Measurements from ENCODE around the gene ATP6V1F.

The ATP6V1F gene

GRCh38 chr7:128835790-128836641 is 26.6 kb upstream of the ATP6V1F start:
- no peak for DNase-seq (ENCODE audit: low read depth, low spot score)
- H3K4me3 ChIP-seq (ENCODE audit: low read length) = no peak overlapping the region
- H3K27me3 ChIP-seq (ENCODE audit: control insufficient read depth, insufficient read depth, low read length) = no peaks in the 10 kb centered on the region
- WGBS (ENCODE audit: insufficient coverage, insufficient read length) = no CpG with 5 or more reads among the region's 14 CpGs
- no peak overlapping the region for H3K27ac ChIP-seq (ENCODE audit: low read length)
- H3K36me3 ChIP-seq (ENCODE audit: control insufficient read depth, insufficient read depth, low read length) = no peaks in the 10 kb centered on the region
- H3K4me1 ChIP-seq (ENCODE audit: control insufficient read depth, insufficient read depth, low read length) = peaks cover 8% of the 10 kb centered on the region
- H3K9me3 ChIP-seq (ENCODE audit: control insufficient read depth, insufficient read depth, low read length) = no peaks in the 10 kb centered on the region

- no peaks in the 10 kb centered on the region for H3K9me3 ChIP-seq (ENCODE audit: control insufficient read depth, insufficient read depth, low read length)
- WGBS (ENCODE audit: insufficient coverage, insufficient read length) = no CpG with 5 or more reads among the region's 14 CpGs
- no peak for DNase-seq (ENCODE audit: low read depth, low spot score)
- H3K4me3 ChIP-seq (ENCODE audit: low read length) = no peak overlapping the region
- H3K36me3 ChIP-seq (ENCODE audit: control insufficient read depth, insufficient read depth, low read length) = no peaks in the 10 kb centered on the region
- peaks cover 8% of the 10 kb centered on the region for H3K4me1 ChIP-seq (ENCODE audit: control insufficient read depth, insufficient read depth, low read length)
- H3K27me3 ChIP-seq (ENCODE audit: control insufficient read depth, insufficient read depth, low read length) = no peaks in the 10 kb centered on the region
- no peak overlapping the region for H3K27ac ChIP-seq (ENCODE audit: low read length)
Measured at GRCh38 chr7:128836729-128837348, 25.8 kb upstream of the ATP6V1F start.

GRCh38 chr7:128837521-128837921 is 25.1 kb upstream of the ATP6V1F start:
- no peaks in the 10 kb centered on the region for H3K36me3 ChIP-seq (ENCODE audit: control insufficient read depth, insufficient read depth, low read length)
- no peak overlapping the region for H3K4me3 ChIP-seq (ENCODE audit: low read length)
- no CpG with 5 or more reads among the region's 16 CpGs for WGBS (ENCODE audit: insufficient coverage, insufficient read length)
- DNase-seq (ENCODE audit: low read depth, low spot score) = no peak
- no peak overlapping the region for H3K27ac ChIP-seq (ENCODE audit: low read length)
- H3K9me3 ChIP-seq (ENCODE audit: control insufficient read depth, insufficient read depth, low read length) = no peaks in the 10 kb centered on the region
- peaks cover 8% of the 10 kb centered on the region for H3K4me1 ChIP-seq (ENCODE audit: control insufficient read depth, insufficient read depth, low read length)
- no peaks in the 10 kb centered on the region for H3K27me3 ChIP-seq (ENCODE audit: control insufficient read depth, insufficient read depth, low read length)

GRCh38 chr7:128838109-128838779 is 24.4 kb upstream of the ATP6V1F start:
- Histone ChIP-seq H3K27me3 (ENCODE audit: control insufficient read depth, insufficient read depth, low read length) (no peaks in the 10 kb centered on the region), H3K4me1 (ENCODE audit: control insufficient read depth, insufficient read depth, low read length) (peaks cover 5% of the 10 kb centered on the region), H3K36me3 (ENCODE audit: control insufficient read depth, insufficient read depth, low read length) (no peaks in the 10 kb centered on the region), H3K27ac (ENCODE audit: low read length) (no peak overlapping the region), H3K4me3 (ENCODE audit: low read length) (no peak overlapping the region), H3K9me3 (ENCODE audit: control insufficient read depth, insufficient read depth, low read length) (no peaks in the 10 kb centered on the region)
- no peak for DNase-seq (ENCODE audit: low read depth, low spot score)
- no CpG with 5 or more reads among the region's 22 CpGs for WGBS (ENCODE audit: insufficient coverage, insufficient read length)

GRCh38 chr7:128838981-128839731 is 23.5 kb upstream of the ATP6V1F start:
- H3K4me3 ChIP-seq (ENCODE audit: low read length) = no peak overlapping the region
- H3K4me1 ChIP-seq (ENCODE audit: control insufficient read depth, insufficient read depth, low read length) = no peaks in the 10 kb centered on the region; the same call in 1 of the 2 replicates
- no peaks in the 10 kb centered on the region for H3K36me3 ChIP-seq (ENCODE audit: control insufficient read depth, insufficient read depth, low read length)
- DNase-seq (ENCODE audit: low read depth, low spot score) = no peak
- WGBS (ENCODE audit: insufficient coverage, insufficient read length) = no CpG with 5 or more reads among the region's 17 CpGs
- H3K9me3 ChIP-seq (ENCODE audit: control insufficient read depth, insufficient read depth, low read length) = no peaks in the 10 kb centered on the region
- H3K27me3 ChIP-seq (ENCODE audit: control insufficient read depth, insufficient read depth, low read length) = no peaks in the 10 kb centered on the region
- H3K27ac ChIP-seq (ENCODE audit: low read length) = no peak overlapping the region

DNA sequence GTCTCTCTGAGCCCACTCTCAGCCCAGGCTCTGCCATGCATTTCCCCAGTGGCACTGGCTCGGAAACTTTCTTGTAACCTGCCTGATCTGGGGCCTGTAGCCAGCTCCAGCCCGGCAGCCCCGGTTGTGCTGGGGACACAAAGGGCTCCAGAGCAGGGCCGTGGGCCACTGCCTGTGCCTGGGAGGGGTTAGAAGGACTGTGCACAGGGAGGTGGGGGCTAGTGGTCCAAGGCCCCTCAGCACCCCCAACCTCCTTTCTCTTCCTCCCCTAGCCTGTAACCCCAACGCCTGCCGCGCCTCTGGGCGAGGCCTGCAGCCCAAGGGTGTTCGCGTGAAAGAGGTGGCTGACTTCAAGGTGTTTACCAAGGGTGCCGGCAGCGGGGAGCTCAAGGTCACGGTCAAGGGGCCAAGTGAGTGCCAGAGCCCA is 22.9 kb upstream of the ATP6V1F start:
- DNase-seq (ENCODE audit: low read depth, low spot score) = no peak
- H3K9me3 ChIP-seq (ENCODE audit: control insufficient read depth, insufficient read depth, low read length) = no peaks in the 10 kb centered on the region
- no peak overlapping the region for H3K4me3 ChIP-seq (ENCODE audit: low read length)
- WGBS (ENCODE audit: insufficient coverage, insufficient read length) = no CpG with 5 or more reads among the region's 13 CpGs
- no peaks in the 10 kb centered on the region; the same call in 1 of the 2 replicates for H3K4me1 ChIP-seq (ENCODE audit: control insufficient read depth, insufficient read depth, low read length)
- H3K27ac ChIP-seq (ENCODE audit: low read length) = no peak overlapping the region
- H3K27me3 ChIP-seq (ENCODE audit: control insufficient read depth, insufficient read depth, low read length) = no peaks in the 10 kb centered on the region
- no peaks in the 10 kb centered on the region for H3K36me3 ChIP-seq (ENCODE audit: control insufficient read depth, insufficient read depth, low read length)

- no peaks in the 10 kb centered on the region for H3K4me1 ChIP-seq (ENCODE audit: control insufficient read depth, insufficient read depth, low read length)
- no peak overlapping the region for H3K27ac ChIP-seq (ENCODE audit: low read length)
- no peaks in the 10 kb centered on the region for H3K36me3 ChIP-seq (ENCODE audit: control insufficient read depth, insufficient read depth, low read length)
- no peak overlapping the region for H3K4me3 ChIP-seq (ENCODE audit: low read length)
- H3K27me3 ChIP-seq (ENCODE audit: control insufficient read depth, insufficient read depth, low read length) = no peaks in the 10 kb centered on the region
- WGBS (ENCODE audit: insufficient coverage, insufficient read length) = no CpG with 5 or more reads among the region's 23 CpGs
- no peak for DNase-seq (ENCODE audit: low read depth, low spot score)
- H3K9me3 ChIP-seq (ENCODE audit: control insufficient read depth, insufficient read depth, low read length) = no peaks in the 10 kb centered on the region
Measured at GRCh38 chr7:128840326-128841170, 22.1 kb upstream of the ATP6V1F start.

- no peak for DNase-seq (ENCODE audit: low read depth, low spot score)
- Histone ChIP-seq H3K4me1 (ENCODE audit: control insufficient read depth, insufficient read depth, low read length) (no peaks in the 10 kb centered on the region), H3K27ac (ENCODE audit: low read length) (no peak overlapping the region), H3K9me3 (ENCODE audit: control insufficient read depth, insufficient read depth, low read length) (no peaks in the 10 kb centered on the region), H3K36me3 (ENCODE audit: control insufficient read depth, insufficient read depth, low read length) (no peaks in the 10 kb centered on the region), H3K27me3 (ENCODE audit: control insufficient read depth, insufficient read depth, low read length) (no peaks in the 10 kb centered on the region), H3K4me3 (ENCODE audit: low read length) (no peak overlapping the region)
- WGBS (ENCODE audit: insufficient coverage, insufficient read length) = no CpG with 5 or more reads among the region's 17 CpGs
Measured at GRCh38 chr7:128841171-128841690, 21.4 kb upstream of the ATP6V1F start.

DNA sequence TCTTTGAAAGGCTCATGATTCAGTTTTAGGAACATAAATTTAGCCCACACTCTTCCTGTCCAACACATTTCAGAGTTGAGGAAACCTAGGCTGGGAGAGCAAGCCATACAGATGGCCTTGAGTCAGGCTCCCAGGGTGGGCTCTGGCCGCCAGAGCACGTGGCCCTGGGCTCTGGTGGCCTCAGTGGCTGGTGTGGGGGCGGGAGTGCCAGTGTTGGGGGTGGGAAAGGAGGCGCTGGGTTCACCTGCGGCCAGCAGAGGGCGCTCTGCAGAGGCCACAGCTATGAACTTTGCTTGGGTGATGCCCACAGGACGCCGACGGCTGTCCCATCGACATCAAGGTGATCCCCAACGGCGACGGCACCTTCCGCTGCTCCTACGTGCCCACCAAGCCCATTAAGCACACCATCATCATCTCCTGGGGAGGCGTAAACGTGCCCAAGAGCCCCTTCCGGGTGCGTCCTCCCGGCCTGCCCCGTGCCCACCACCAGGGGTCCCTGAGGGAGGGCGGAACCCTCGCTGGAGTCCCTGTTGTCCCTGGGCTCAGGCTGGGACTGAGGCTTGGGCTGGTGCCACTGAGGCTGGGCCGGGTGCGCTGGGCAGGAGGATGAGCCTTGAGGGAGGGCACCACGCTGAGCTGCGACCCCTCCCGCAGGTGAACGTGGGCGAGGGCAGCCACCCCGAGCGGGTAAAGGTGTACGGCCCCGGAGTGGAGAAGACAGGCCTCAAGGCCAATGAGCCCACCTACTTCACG is 20.6 kb upstream of the ATP6V1F start:
- no peaks in the 10 kb centered on the region for H3K36me3 ChIP-seq (ENCODE audit: control insufficient read depth, insufficient read depth, low read length)
- WGBS (ENCODE audit: insufficient coverage, insufficient read length) = no CpG with 5 or more reads among the region's 35 CpGs
- no peaks in the 10 kb centered on the region for H3K27me3 ChIP-seq (ENCODE audit: control insufficient read depth, insufficient read depth, low read length)
- no peaks in the 10 kb centered on the region for H3K4me1 ChIP-seq (ENCODE audit: control insufficient read depth, insufficient read depth, low read length)
- no peak overlapping the region for H3K4me3 ChIP-seq (ENCODE audit: low read length)
- no peak overlapping the region for H3K27ac ChIP-seq (ENCODE audit: low read length)
- DNase-seq (ENCODE audit: low read depth, low spot score) = no peak
- no peaks in the 10 kb centered on the region for H3K9me3 ChIP-seq (ENCODE audit: control insufficient read depth, insufficient read depth, low read length)
